ENCODE data around the gene POLRMT.

Gene POLRMT

DNA sequence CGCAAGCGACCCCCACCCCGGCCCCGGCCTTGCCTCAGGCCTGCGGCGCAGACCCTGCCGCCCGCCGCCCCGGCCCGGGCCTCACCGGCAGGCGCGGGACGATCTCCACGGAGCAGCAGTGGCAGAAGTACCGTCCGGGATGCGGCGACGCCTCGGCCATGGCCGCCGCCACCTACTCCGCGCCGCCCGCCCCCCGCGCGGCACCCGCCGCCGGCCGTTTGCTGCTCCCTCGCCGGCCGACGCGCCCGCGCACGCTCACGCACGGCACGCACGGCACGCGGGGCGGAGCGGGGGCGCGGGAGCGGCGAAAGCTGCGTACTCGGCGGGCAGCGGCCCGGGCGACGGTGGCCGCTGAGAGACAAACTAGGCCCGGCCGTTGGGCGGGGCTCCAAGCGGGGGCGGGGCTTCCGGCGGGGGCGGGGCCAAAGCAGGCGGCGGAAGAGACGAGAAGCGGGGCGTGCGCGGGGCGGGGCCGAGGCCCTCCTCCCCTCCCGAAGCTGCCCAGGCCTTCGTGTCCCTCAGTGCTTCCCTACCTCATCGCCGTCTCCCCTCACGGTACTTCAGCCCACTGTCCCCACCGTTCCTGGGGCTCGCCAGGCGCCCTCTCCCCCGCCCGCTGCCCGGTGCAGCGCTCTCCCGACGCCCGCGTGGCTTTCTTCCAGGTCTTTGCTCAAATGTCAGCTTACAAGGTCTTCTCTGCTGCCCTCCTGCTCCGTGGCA lies 29.8 kb upstream of the POLRMT start, which contains the start of gene RNF126:
TSS of gene RNF126 (minus strand) at position 253 of the 720 bp plus-strand sequence. CDS start at position 160, 93 bp downstream.
- no peak for TF ChIP-seq CTCF (conservative IDR thresholded peaks at IDR 0.05; ENCODE audit: low read depth)
- CTCF ChIA-PET: interaction anchor here (0.8 to 1.7 kb wide), 2 partner anchors 14 to 71 kb away, joined by 3 to 7 read pairs; no protein-coding TSS in a partner anchor
- H3K27ac ChIP-seq: peak within 1 kb of the TSS; percentile 99

GRCh38 chr19:662207-662961 lies 29.0 kb upstream of the POLRMT start:
- ChIA-PET POLR2A (ENCODE audit: low non-redundant PET) (no interaction called here), CTCF (interaction anchor here (1.7 kb wide), 1 partner anchor 72 kb away, joined by 7 read pairs; no protein-coding TSS in a partner anchor)
- no peak for TF ChIP-seq CTCF (conservative IDR thresholded peaks at IDR 0.05; ENCODE audit: low read depth)
- DNase-seq (ENCODE audit: low spot score): peak; percentile 45
- H3K27ac ChIP-seq: peak overlapping the region; percentile 99

More for the DNA sequence above, 29.8 kb upstream of the POLRMT start, which contains the start of gene RNF126:
- POLR2A ChIA-PET (ENCODE audit: low non-redundant PET): interaction anchor here (1.4 kb wide), 1 partner anchor 15 kb away, joined by 3 read pairs; no protein-coding TSS in a partner anchor
- peak; percentile 81 for DNase-seq (ENCODE audit: low spot score)

GRCh38 chr19:661427-662196 lies 28.3 kb upstream of the POLRMT start:
- DNase-seq (ENCODE audit: low spot score): peak; percentile 31
- CTCF ChIA-PET: interaction anchor here (0.6 kb wide), 1 partner anchor 30 kb away, joined by 4 read pairs; no protein-coding TSS in a partner anchor
- no peak for TF ChIP-seq CTCF (conservative IDR thresholded peaks at IDR 0.05; ENCODE audit: low read depth)
- H3K27ac ChIP-seq: peak overlapping the region; percentile 99
- POLR2A ChIA-PET (ENCODE audit: low non-redundant PET): no interaction called here

GRCh38 chr19:660793-661426 lies 27.6 kb upstream of the POLRMT start:
- H3K27ac ChIP-seq: peak overlapping the region; percentile 99
- no peak for DNase-seq (ENCODE audit: low spot score)
- POLR2A ChIA-PET (ENCODE audit: low non-redundant PET): no interaction called here
- TF ChIP-seq CTCF (conservative IDR thresholded peaks at IDR 0.05; ENCODE audit: low read depth): no peak
- CTCF ChIA-PET: interaction anchor here (0.6 to 0.9 kb wide), 2 partner anchors 29 to 77 kb away, joined by 3 to 4 read pairs; no protein-coding TSS in a partner anchor

DNA sequence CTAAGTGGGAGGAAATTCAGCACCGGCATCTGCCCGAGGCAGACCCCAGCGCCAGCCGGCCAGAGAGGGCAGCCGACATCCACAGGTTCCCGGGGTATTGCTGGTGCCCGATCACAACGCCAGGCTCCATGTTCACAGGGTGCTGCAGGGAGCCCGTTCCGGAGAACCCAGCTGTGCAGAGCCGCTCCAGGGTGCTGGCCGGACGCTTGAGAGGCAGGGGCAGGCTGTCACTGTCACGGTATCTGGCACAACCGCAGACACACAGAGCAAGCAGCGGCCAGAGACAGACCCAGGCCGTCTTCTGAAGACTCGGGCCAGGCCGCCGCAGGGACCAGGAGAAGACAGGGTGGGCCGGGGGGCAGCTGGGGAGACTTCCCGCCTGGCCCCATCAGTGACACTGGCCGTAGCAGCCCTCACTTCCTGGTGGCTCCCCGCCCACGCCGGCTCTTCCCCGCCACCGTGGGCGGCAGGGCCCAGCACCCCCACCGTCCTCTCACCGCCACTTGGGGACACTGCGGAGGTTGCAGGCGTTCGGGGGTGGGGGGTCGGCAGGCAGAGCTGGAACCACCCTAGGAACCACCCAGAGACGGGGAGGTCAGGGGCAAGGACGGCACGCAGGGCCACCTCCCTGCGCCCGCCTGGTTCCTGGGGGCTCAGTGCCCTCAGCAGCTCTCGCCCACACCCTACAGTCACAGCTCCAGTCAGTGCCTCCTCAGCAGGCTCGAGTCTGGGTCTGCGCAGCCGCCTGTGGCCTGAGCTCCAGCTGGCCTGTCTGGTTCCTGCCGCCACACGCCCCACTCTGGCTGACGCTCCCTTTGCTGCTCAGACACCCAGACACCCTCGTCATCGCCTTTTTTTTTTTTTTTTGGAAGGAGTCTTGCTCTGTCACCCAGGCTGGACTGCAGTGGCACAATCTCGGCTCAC lies 25.8 kb upstream of the POLRMT start:
- TF ChIP-seq CTCF (conservative IDR thresholded peaks at IDR 0.05; ENCODE audit: low read depth): no peak
- ChIA-PET POLR2A (ENCODE audit: low non-redundant PET) (no interaction called here), CTCF (interaction anchor here (0.6 to 0.9 kb wide), 2 partner anchors 75 to 394 kb away, joined by 3 read pairs; no protein-coding TSS in a partner anchor)
- H3K27ac ChIP-seq: peak overlapping the region; percentile 99
- DNase-seq (ENCODE audit: low spot score): peak; percentile 82
